Common myeloid progenitor, CD34-positive (primary cell): ENCODE data around the gene RBP3.

ENCODE experiments used
- CTCF ChIA-PET: fragments of 350-600 bp; sonication (Branson Sonifier 250); formaldehyde crosslinking; loops from one replicate; lab custom pipeline; 2021; ENCODE audit warnings: antibody characterized with exemption; lab: Charles Lee
- POLR2A ChIA-PET: fragments of 350-600 bp; sonication (Branson Sonifier 250); formaldehyde crosslinking; loops from one replicate; lab custom pipeline; 2021; ENCODE audit warnings: antibody characterized with exemption; lab: Charles Lee
- DNase-seq, 3 donors: peaks; one replicate each; pipeline versions ENCODE4 v3.0.0 to v3.0.0-alpha.2; 2013
- H3K27ac ChIP-seq, 2 experiments: 1 replicate in 1 of 2; 2 replicates in 1 of 2; pipeline ENCODE4 v1.7.0; 2013; ENCODE audit warnings: inconsistent platforms in 2 of 2, low read length in 2 of 2, mild to moderate bottlenecking in 2 of 2, low read depth in 1 of 2, moderate library complexity in 1 of 2; ENCODE audit not compliant: severe bottlenecking in 2 of 2, insufficient read depth in 1 of 2, poor library complexity in 1 of 2
- H3K27me3 ChIP-seq, 5 experiments: replicated peaks in 2 of 5; 1 replicate in 3 of 5; 2 replicates in 2 of 5; pipeline versions ENCODE4 v1.6.1 to v1.7.0; 2013; ENCODE audit warnings: low read length in 4 of 5, mild to moderate bottlenecking in 2 of 5, moderate library complexity in 2 of 5, inconsistent platforms in 1 of 5; ENCODE audit not compliant: insufficient read depth in 5 of 5, control insufficient read depth in 4 of 5
- H3K36me3 ChIP-seq, 4 experiments: 1 replicate in 2 of 4; 2 replicates in 2 of 4; pipeline versions ENCODE4 v1.6.1 to v1.7.0; 2013; ENCODE audit warnings: low read length in 3 of 4, control low read depth in 1 of 4, mild to moderate bottlenecking in 1 of 4; ENCODE audit not compliant: control insufficient read depth in 4 of 4, insufficient read depth in 4 of 4
- H3K4me1 ChIP-seq, 4 experiments: 1 replicate in 3 of 4; 2 replicates in 1 of 4; pipeline versions ENCODE4 v1.6.1 to v1.7.1; 2013; ENCODE audit warnings: low read length in 3 of 4, mild to moderate bottlenecking in 3 of 4, control low read depth in 1 of 4, inconsistent platforms in 1 of 4, moderate library complexity in 1 of 4; ENCODE audit not compliant: control insufficient read depth in 4 of 4, insufficient read depth in 4 of 4; ENCODE audit errors: control extremely low read depth in 1 of 4
- H3K4me3 ChIP-seq, 7 experiments: 1 replicate in 4 of 7; 2 replicates in 3 of 7; pipeline versions ENCODE4 v1.5.1 to v1.7.0; 2013; ENCODE audit warnings: mild to moderate bottlenecking in 7 of 7, low read length in 6 of 7, moderate library complexity in 6 of 7, inconsistent platforms in 2 of 7, low read depth in 2 of 7, control low read depth in 1 of 7; ENCODE audit not compliant: insufficient read depth in 4 of 7, control insufficient read depth in 1 of 7; ENCODE audit errors: extremely low read depth in 1 of 7
- H3K9me3 ChIP-seq, 5 experiments: 1 replicate in 4 of 5; 2 replicates in 1 of 5; pipeline versions ENCODE4 v1.6.1 to v1.7.1; 2013; ENCODE audit warnings: low read length in 4 of 5, mild to moderate bottlenecking in 2 of 5, inconsistent platforms in 1 of 5, low read depth in 1 of 5, moderate library complexity in 1 of 5; ENCODE audit not compliant: control insufficient read depth in 4 of 5, insufficient read depth in 2 of 5; ENCODE audit errors: control extremely low read depth in 1 of 5
- WGBS: methylation state at CpG from one replicate; pipeline ENCODE4 v1.1.5; 2013; ENCODE audit not compliant: insufficient coverage; 5-methylcytosine and 5-hydroxymethylcytosine counted together

Gene RBP3

DNA sequence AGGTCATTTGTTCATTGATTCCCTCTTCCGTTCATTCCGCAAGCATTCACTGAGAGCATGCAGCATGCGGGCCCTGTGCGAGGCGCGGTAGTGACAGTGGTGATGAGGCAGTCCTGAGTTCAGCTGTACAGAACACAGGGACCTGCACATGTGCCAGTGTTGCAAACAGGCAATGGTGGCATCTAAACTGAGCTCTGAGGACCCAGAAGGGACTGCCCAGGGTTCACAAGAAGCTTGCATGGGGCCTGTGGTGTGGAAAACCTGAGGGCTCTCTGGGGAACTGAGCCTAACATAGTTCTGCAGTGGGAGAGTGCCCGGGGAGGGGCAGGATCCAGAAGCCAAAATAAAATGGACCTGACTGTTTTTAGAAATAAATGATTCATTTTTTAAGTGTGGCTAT, 22.7 kb downstream of the RBP3 start:
- peaks cover 0 to 3% (median 2%) of the 10 kb centered on the region in 5 experiments for H3K27me3 ChIP-seq
- POLR2A ChIA-PET = no interaction called here

DNA sequence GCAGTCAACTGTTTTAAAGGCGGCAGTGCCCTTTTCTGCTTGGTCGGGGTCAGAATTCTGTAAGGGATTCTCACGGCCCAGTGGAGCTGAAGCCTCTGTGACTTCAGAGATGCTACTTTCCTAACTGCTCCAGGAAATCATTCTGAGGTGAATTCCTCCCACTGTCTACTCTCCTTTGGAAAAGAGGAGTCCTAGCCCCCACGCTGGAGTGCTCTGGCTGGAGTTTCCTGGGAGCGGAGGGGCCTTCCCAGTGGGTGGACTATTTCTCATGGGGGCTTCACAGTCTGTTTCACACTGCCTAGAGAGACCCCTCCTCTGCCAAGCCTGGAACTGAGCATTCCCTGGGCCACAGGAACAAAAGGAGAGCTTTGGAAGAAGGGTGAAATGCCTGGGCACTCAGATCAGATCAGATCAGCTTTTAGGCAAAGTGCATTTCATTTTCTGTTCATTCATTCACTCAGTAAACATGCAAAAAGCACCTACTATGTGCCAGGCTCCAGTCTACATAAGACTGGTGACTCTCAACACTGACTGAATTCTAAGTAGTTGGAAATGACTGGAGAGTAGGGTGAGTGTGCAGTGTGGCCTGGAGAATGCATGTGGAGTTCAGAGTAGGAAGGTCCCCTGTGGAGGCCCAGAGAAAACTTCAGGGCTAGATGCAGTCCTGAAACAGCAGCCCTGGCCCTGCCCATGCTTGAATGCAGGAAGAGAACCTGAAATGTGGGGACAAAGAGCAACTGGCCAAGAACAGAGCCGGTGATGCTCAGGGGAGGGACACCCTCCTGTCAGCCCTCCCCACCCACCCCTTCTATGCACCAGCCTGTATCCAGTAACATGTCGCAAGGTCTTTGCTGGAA, 23.7 kb downstream of the RBP3 start:
- CTCF ChIA-PET = interaction anchor here (1.0 to 2.6 kb wide), 3 partner anchors 10 to 14 kb away, joined by 3 to 9 read pairs (median 4); no protein-coding TSS in a partner anchor
- H3K27me3 ChIP-seq = peaks cover 0 to 12% (median 8%) of the 10 kb centered on the region in 5 experiments
- POLR2A ChIA-PET = no interaction called here

More for the DNA sequence above, 22.7 kb downstream of the RBP3 start:
- no peak overlapping the region for H3K4me3 ChIP-seq
- no peaks in the 10 kb centered on the region for H3K9me3 ChIP-seq
- H3K4me1 ChIP-seq = no peaks in the 10 kb centered on the region
- WGBS = 98% methylated on average over 7 of the region's 7 CpGs
- DNase-seq = no peak
- no peak overlapping the region for H3K27ac ChIP-seq
- no peaks in the 10 kb centered on the region for H3K36me3 ChIP-seq
- CTCF ChIA-PET = interaction anchor here (1.2 to 2.6 kb wide), 4 partner anchors 9 to 25 kb away, joined by 4 to 9 read pairs (median 4); no protein-coding TSS in a partner anchor

DNA sequence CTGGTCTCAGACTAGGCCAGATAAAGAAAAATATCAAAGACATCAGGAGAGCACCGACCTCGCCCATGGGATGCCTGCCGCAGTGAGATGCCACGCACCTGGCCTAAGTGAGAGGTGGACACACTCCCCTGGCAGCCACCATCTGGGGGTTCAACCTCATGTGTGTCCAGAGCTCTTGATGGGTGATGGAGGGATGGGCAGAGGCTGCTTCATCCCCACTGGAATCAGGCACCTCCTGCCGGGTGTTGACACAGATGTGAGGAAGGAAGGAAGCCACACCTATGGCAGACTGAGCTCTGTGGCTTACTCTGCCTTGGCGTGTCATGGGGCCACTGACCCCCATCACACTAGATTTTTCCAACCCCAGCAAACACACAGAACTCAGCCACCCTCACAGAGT, 24.6 kb downstream of the RBP3 start:
- H3K27me3 ChIP-seq = peaks cover 0 to 19% (median 13%) of the 10 kb centered on the region in 5 experiments
- H3K4me1 ChIP-seq = peaks cover 0 to 2% (median 0%) of the 10 kb centered on the region in 4 experiments
- POLR2A ChIA-PET = no interaction called here
- H3K27ac ChIP-seq = no peak overlapping the region
- DNase-seq = no peak
- no peaks in the 10 kb centered on the region for H3K36me3 ChIP-seq
- no peak overlapping the region for H3K4me3 ChIP-seq
- no peaks in the 10 kb centered on the region for H3K9me3 ChIP-seq
- WGBS = 74% methylated on average over 5 of the region's 6 CpGs
- CTCF ChIA-PET = interaction anchor here (1.0 to 2.6 kb wide), 2 partner anchors 12 to 14 kb away, joined by 3 to 9 read pairs; no protein-coding TSS in a partner anchor

More for the DNA sequence above, 23.7 kb downstream of the RBP3 start:
- H3K4me1 ChIP-seq = no peaks in the 10 kb centered on the region
- H3K36me3 ChIP-seq = no peaks in the 10 kb centered on the region
- DNase-seq = no peak
- no peak overlapping the region for H3K4me3 ChIP-seq
- H3K9me3 ChIP-seq = no peaks in the 10 kb centered on the region
- 100% methylated on average over 3 of the region's 7 CpGs for WGBS
- H3K27ac ChIP-seq = no peak overlapping the region

DNA sequence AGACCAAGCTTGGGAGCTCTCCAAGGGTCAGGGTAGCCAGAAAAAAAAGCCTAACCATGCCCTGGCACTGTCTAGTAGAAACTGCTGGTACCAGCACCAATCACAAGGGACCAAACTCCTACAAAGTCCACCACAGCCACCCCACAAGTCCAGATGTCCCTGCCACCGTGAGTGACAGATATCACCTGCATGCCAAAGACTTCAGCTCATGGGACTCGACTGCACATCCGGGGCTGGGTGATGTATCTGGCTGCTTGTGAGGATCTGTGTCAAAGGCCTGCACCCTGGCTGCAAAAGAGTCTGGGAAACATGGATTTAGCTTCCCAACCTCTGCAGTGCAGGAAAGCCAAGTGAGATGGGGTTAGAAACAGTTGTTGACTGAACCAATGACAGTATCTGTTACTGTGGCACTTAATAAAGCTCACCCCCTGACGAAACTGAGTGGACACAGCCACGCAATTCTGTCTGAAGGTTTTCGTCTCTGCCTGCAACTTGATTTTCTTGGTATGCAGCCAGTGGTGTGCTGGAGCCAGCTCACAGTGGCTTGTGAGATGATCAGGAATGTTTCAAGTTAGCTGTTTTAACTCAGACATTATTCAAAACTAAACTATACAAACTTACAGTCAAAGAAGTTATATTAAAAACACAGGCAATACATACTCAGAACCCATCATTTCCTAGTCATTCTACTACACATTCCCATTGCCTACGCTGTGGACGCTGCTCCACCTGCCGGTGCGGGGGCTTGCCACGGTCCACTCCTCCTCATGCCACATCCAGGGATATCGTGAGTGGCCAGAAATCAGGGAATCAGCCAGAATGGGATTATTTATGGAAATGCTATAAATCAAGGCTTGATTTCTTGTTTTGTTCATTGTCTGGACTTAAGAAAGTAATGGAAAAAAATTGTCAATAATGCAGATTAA, 26.7 kb downstream of the RBP3 start:
- Histone ChIP-seq H3K4me3 (no peak overlapping the region), H3K9me3 (no peaks in the 10 kb centered on the region), H3K27me3 (peaks cover 0 to 36% (median 25%) of the 10 kb centered on the region in 5 experiments), H3K27ac (no peak overlapping the region), H3K4me1 (peaks cover 0 to 2% (median 0%) of the 10 kb centered on the region in 4 experiments), H3K36me3 (no peaks in the 10 kb centered on the region)
- WGBS = 90% methylated on average over 8 of the region's 12 CpGs
- no peak for DNase-seq
- ChIA-PET CTCF (interaction anchor here (0.8 to 2.0 kb wide), 4 partner anchors 10 to 17 kb away, joined by 3 to 6 read pairs (median 4); no protein-coding TSS in a partner anchor), POLR2A (no interaction called here)

DNA sequence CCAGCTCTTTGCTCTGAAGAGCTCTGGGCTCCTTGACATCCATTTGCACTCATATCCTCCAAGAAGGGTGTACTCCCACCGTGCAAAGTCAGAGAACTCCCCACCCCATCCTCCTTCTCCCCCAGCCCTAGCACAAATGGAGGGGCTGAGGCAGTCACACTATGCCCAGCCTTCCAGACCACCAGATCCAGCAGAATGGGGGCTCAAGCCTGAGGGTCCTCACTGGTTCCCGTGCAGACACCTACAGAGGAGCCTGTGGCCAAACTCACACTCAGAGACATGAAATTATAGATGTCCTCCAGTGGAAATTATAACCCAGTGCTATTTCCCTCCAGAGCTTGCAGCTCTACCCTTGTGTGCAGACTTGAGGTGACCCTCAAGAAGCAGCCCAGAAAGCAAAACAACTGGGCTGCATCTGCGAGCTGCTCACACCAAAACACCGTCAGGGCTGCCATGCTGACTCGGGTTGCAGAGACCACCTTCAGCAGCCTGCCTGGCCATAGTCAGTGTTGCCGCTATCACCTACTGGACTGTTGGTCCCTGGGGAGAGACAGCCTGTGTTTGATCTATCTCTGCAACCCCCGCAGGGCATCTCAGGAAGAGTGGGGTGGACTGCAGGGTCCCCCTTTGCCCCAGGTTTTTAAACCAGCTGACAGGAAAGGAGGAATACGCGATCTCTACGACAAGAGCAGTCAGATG, 28.5 kb downstream of the RBP3 start:
- Histone ChIP-seq H3K9me3 (no peaks in the 10 kb centered on the region), H3K4me1 (peaks cover 0 to 2% (median 0%) of the 10 kb centered on the region in 4 experiments), H3K4me3 (no peak overlapping the region), H3K27me3 (peaks cover 0 to 48% (median 30%) of the 10 kb centered on the region in 5 experiments), H3K36me3 (no peaks in the 10 kb centered on the region), H3K27ac (no peak overlapping the region)
- DNase-seq = no peak
- 66% methylated on average over 9 of the region's 10 CpGs for WGBS
- CTCF ChIA-PET = interaction anchor here (1.5 to 1.9 kb wide), 2 partner anchors 9 to 15 kb away, joined by 4 to 5 read pairs; no protein-coding TSS in a partner anchor
- POLR2A ChIA-PET = no interaction called here

DNA sequence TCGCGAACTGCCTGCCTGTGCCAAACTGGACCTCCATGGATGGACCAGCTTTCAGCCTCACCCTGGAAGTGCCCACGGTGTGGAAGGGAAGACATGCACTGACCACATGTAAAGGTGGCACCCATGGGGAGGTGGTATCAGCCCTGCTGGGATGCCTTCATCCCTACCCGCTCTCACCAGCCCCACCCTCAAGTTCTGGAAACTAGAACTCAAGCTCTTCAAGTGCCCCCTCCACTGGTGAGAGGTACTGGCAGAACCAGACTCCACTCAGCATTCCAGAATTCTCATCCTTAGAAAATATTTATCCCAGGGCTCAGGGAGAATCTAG, 30.0 kb downstream of the RBP3 start:
- CTCF ChIA-PET = no interaction called here
- Histone ChIP-seq H3K9me3 (no peaks in the 10 kb centered on the region), H3K27ac (no peak overlapping the region), H3K27me3 (peaks cover 0 to 49% (median 32%) of the 10 kb centered on the region in 5 experiments), H3K4me1 (peaks cover 0 to 2% (median 0%) of the 10 kb centered on the region in 4 experiments), H3K4me3 (no peak overlapping the region), H3K36me3 (no peaks in the 10 kb centered on the region)
- DNase-seq = no peak
- POLR2A ChIA-PET = interaction anchor here (0.7 kb wide), 1 partner anchor 1328 kb away, joined by 4 read pairs; no protein-coding TSS in a partner anchor
- 100% methylated on average over 4 of the region's 4 CpGs for WGBS
